Mesothelial cell of epicardium (in vitro differentiated cells): ENCODE results near the gene DLGAP1. TPM values are rescaled to one million over a fixed set of nuclear protein-coding genes. Genes with fewer than 3 reads are reported as not detected.

Source experiments
- DNase-seq, 2 experiments: peaks; one replicate each; pipeline ENCODE4 v3.0.0; 2021; ENCODE audit warnings: low spot score in 2 of 2; ENCODE audit not compliant: unreplicated experiment in 2 of 2
- H3K27ac Mint-ChIP-seq: 2 replicates; pipeline ENCODE4 v1.8.0; 2021; ENCODE audit warnings: mixed read lengths
- H3K27me3 Mint-ChIP-seq: 2 replicates; pipeline ENCODE4 v1.8.0; 2021; ENCODE audit warnings: low read depth, mixed read lengths
- H3K36me3 Mint-ChIP-seq: 2 replicates; pipeline ENCODE4 v1.8.0; 2021; ENCODE audit warnings: mixed read lengths
- H3K4me1 Mint-ChIP-seq: 2 replicates; pipeline ENCODE4 v1.8.0; 2021; ENCODE audit warnings: mixed read lengths
- H3K4me3 Mint-ChIP-seq: 2 replicates; pipeline ENCODE4 v1.8.0; 2021; ENCODE audit warnings: mild to moderate bottlenecking, moderate library complexity, mixed read lengths
- H3K9me3 Mint-ChIP-seq: 2 replicates; pipeline ENCODE4 v1.8.0; 2021; ENCODE audit warnings: mixed read lengths
- total RNA-seq: library from RNA; stranded (reverse); gene quantifications from 3 replicates; pipeline ENCODE4 v1.2.1, GENCODE V29; 2021
- TF ChIP-seq, protein P1 (sequence below): fragments of 200-600 bp; sonication (generic); IDR thresholded peaks from one replicate; pipeline ENCODE4 v1.5.0; 2021; ENCODE audit warnings: antibody characterized with exemption; ENCODE audit not compliant: unreplicated experiment

Gene DLGAP1
- total RNA-seq, 1 donor from 2014 or later = 4.6 TPM

- Mint-ChIP-seq H3K27ac (peak overlapping the region; percentile 4), H3K36me3 (peaks cover 3% of the 10 kb centered on the region), H3K27me3 (no peaks in the 10 kb centered on the region), H3K4me3 (no peak overlapping the region), H3K4me1 (peaks cover 16% of the 10 kb centered on the region), H3K9me3 (peaks cover 9% of the 10 kb centered on the region)
- no peak for DNase-seq
- TF ChIP-seq, protein P1, sequence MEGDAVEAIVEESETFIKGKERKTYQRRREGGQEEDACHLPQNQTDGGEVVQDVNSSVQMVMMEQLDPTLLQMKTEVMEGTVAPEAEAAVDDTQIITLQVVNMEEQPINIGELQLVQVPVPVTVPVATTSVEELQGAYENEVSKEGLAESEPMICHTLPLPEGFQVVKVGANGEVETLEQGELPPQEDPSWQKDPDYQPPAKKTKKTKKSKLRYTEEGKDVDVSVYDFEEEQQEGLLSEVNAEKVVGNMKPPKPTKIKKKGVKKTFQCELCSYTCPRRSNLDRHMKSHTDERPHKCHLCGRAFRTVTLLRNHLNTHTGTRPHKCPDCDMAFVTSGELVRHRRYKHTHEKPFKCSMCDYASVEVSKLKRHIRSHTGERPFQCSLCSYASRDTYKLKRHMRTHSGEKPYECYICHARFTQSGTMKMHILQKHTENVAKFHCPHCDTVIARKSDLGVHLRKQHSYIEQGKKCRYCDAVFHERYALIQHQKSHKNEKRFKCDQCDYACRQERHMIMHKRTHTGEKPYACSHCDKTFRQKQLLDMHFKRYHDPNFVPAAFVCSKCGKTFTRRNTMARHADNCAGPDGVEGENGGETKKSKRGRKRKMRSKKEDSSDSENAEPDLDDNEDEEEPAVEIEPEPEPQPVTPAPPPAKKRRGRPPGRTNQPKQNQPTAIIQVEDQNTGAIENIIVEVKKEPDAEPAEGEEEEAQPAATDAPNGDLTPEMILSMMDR = no peak
Observed at GRCh38 chr18:3660739-3661515, 794.2 kb downstream of the DLGAP1 start.

DNA sequence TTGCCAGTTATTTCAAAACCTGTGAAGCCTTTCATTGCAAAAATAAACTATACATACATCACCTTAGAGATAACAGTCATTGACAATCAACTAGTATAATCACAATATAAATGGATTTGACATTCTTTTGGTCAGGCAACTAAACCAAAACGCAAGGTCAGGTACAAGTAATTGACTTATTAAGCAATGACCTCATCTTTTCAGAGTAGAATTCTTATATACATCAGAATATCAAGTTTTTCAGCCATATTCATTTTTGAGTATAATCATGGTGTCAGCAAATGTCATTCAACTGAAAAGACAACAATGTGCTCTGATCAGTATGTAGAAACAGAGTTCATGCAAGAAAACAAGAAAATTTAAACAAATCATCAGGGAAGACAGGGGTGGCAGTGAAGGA lies 796.6 kb downstream of the DLGAP1 start:
- no peak overlapping the region for H3K27ac Mint-ChIP-seq
- DNase-seq = no peak
- peaks cover 3% of the 10 kb centered on the region for H3K36me3 Mint-ChIP-seq
- H3K9me3 Mint-ChIP-seq = peaks cover 7% of the 10 kb centered on the region
- peaks cover 19% of the 10 kb centered on the region for H3K4me1 Mint-ChIP-seq
- no peaks in the 10 kb centered on the region for H3K27me3 Mint-ChIP-seq
- TF ChIP-seq, protein P1 = no peak
- H3K4me3 Mint-ChIP-seq = no peak overlapping the region

- H3K9me3 Mint-ChIP-seq = no peaks in the 10 kb centered on the region
- H3K27ac Mint-ChIP-seq = peak overlapping the region; percentile 80
- TF ChIP-seq, protein P1 = no peak
- no peaks in the 10 kb centered on the region for H3K27me3 Mint-ChIP-seq
- no peak for DNase-seq
- H3K4me3 Mint-ChIP-seq = no peak overlapping the region
- H3K4me1 Mint-ChIP-seq = peaks cover 30% of the 10 kb centered on the region
- H3K36me3 Mint-ChIP-seq = no peaks in the 10 kb centered on the region
Observed at GRCh38 chr18:3655254-3656050, 799.7 kb downstream of the DLGAP1 start.

DNA sequence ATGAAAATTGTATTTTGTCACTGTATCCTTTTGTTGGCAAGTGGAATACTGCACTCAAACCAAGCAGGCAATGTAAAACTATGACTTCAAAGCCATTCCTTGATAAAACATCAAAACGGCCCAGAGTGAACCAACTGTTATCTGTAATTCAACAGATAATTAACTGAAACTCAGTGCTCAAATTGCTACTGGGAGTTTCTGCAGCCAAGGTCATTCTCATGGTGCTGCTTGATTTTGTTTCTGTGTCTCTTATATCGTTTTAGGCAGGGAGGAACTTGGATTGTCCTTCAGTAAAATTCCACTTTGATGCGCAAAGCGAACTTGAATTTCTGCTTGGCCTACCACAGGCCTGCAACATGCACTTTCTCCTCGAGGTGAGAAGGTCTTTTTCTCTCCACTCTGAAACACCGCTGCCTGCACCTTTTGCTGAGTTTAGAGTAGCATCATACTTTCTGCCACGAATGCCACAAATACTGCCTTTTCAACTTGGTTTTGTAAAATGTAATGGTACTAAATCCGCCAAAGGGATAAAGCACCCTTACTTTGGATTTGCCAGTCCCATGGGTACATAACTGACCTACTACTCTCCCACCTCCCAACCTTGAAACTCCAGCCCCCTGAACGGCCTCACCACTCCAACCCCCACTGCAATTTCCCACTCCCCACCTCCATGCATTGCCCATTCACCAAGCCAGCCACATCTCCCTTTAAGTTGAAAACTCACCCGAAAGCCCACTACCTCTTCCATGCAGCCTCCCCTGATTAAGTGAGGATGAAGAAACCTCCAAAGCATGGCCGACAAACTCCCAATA lies 800.5 kb downstream of the DLGAP1 start:
- Mint-ChIP-seq H3K9me3 (no peaks in the 10 kb centered on the region), H3K27me3 (no peaks in the 10 kb centered on the region), H3K27ac (peak overlapping the region; percentile 80), H3K36me3 (no peaks in the 10 kb centered on the region), H3K4me3 (no peak overlapping the region), H3K4me1 (peaks cover 35% of the 10 kb centered on the region)
- no peak for DNase-seq
- TF ChIP-seq, protein P1 = no peak

- no peak for DNase-seq
- Mint-ChIP-seq H3K36me3 (no peaks in the 10 kb centered on the region), H3K27me3 (no peaks in the 10 kb centered on the region), H3K4me3 (no peak overlapping the region), H3K4me1 (peaks cover 41% of the 10 kb centered on the region), H3K27ac (peak overlapping the region; percentile 80), H3K9me3 (no peaks in the 10 kb centered on the region)
- TF ChIP-seq, protein P1 = no peak
Observed at GRCh38 chr18:3653851-3654441, 801.2 kb downstream of the DLGAP1 start.
